HepG2 (cell line): ENCODE measurements around the gene DAB2IP. TPM values are rescaled to one million over a fixed set of nuclear protein-coding genes. Genes with fewer than 3 reads are reported as not detected.

Source experiments
- ATAC-seq: fragments of 200-7000 bp; cut with Tn5 transposase; 3 replicates; pipeline ENCODE4 v1.9.1; 2020; ENCODE audit warnings: mild to moderate bottlenecking, moderate library complexity
- BruUV-seq: library from RNA; stranded (reverse); fragments of 400-500 nt; replicated peaks from 2 replicates; lab custom pipeline; 2021; lab: Mats Ljungman, UMichigan
- CTCF ChIA-PET: fragments of 300-600 bp; formaldehyde crosslinking; extraction: SDS; loops from one replicate; lab custom pipeline; 2021; ENCODE audit warnings: low total read pairs, inconsistent platforms, low intra/inter-chr PET ratio; lab: Yijun Ruan, JAX
- POLR2A ChIA-PET: fragments of 350-600 bp; sonication (Branson Sonifier 250); formaldehyde crosslinking; loops from one replicate; lab custom pipeline; 2020; ENCODE audit warnings: antibody characterized with exemption, inconsistent platforms; lab: Yijun Ruan, JAX
- DNase-seq: peaks from one replicate; pipeline ENCODE4 v3.0.0-alpha.2; 2015; ENCODE audit warnings: low spot score
- FAIRE-seq: peaks from 3 replicates; lab custom pipeline; 2011; peaks lifted over from hg19 to GRCh38; lab: Jason Lieb, UNC
- H2AFZ ChIP-seq: one replicate; pipeline ENCODE4 v1.6.1; 2011; ENCODE audit warnings: low read length, inconsistent platforms
- H3K27ac ChIP-seq: fragments of 300-600 bp; 3 replicates; pipeline ENCODE4 v1.8.0; 2011; ENCODE audit warnings: mixed run types, mild to moderate bottlenecking, mixed read lengths, low read length, inconsistent platforms; ENCODE audit not compliant: insufficient read depth; ENCODE audit errors: extremely low read length
- H3K27me3 ChIP-seq, 2 experiments: fragments of 200-600 bp in 1 of 2; 2 replicates in 1 of 2; 3 replicates in 1 of 2; pipeline versions ENCODE4 v1.6.0 to v1.8.0; 2011; ENCODE audit warnings: low read length in 2 of 2, mild to moderate bottlenecking in 2 of 2, moderate library complexity in 2 of 2, inconsistent platforms in 1 of 2; ENCODE audit not compliant: insufficient read depth in 2 of 2, control insufficient read depth in 1 of 2
- H3K36me3 ChIP-seq, 2 experiments: fragments of 200-600 bp in 1 of 2; replicated peaks in 1 of 2; 2 replicates in 1 of 2; 3 replicates in 1 of 2; pipeline versions ENCODE4 v1.5.1 to v1.8.0; 2011; ENCODE audit warnings: low read length in 2 of 2, inconsistent platforms in 1 of 2; ENCODE audit not compliant: insufficient read depth in 2 of 2, control insufficient read depth in 1 of 2
- H3K4me1 ChIP-seq: 2 replicates; pipeline ENCODE4 v1.5.1; 2012; ENCODE audit warnings: low read length, inconsistent platforms; ENCODE audit not compliant: insufficient read depth
- H3K4me2 ChIP-seq: 2 replicates; pipeline ENCODE4 v1.6.0; 2011; ENCODE audit warnings: low read depth, low read length, inconsistent platforms
- H3K4me3 ChIP-seq, 3 experiments: fragments of 200-600 bp in 1 of 3; sonication (generic), shearing (Covaris generic) in 1 of 3; replicated peaks in 1 of 3; 2 replicates each; pipeline ENCODE4 v1.5.1; 2011 to 2016; ENCODE audit warnings: low read length in 3 of 3, inconsistent platforms in 2 of 3, low read depth in 2 of 3, mild to moderate bottlenecking in 2 of 3, control low read depth in 1 of 3, mixed read lengths in 1 of 3; ENCODE audit not compliant: insufficient read depth in 1 of 3
- H3K79me2 ChIP-seq: one replicate; pipeline ENCODE4 v1.6.1; 2011; ENCODE audit warnings: low read length, inconsistent platforms; ENCODE audit not compliant: insufficient read depth
- H3K9ac ChIP-seq: 2 replicates; pipeline ENCODE4 v1.6.0; 2011; ENCODE audit warnings: mild to moderate bottlenecking, low read depth, low read length, inconsistent platforms; ENCODE audit not compliant: insufficient read depth
- H3K9me3 ChIP-seq: 2 replicates; pipeline ENCODE4 v1.5.1; 2012; ENCODE audit warnings: mild to moderate bottlenecking, low read length
- H4K20me1 ChIP-seq: 2 replicates; pipeline ENCODE4 v1.6.0; 2011; ENCODE audit warnings: inconsistent platforms, mild to moderate bottlenecking, low read length, moderate library complexity; ENCODE audit not compliant: insufficient read depth
- EED ChIP-seq: sonication (generic); formaldehyde crosslinking; IDR thresholded peaks from 2 replicates; pipeline ENCODE4 v1.5.0; 2020; ENCODE audit warnings: mild to moderate bottlenecking, missing genetic modification reagents
- in situ Hi-C: cut with HindIII; loops from 2 replicates; pipeline ENCODE4 v1.10.0; 2017; ENCODE audit warnings: low pct_unique_long_range_greater_than_20kb; ENCODE audit not compliant: extremely low pct_ligation_motif_present
- intact Hi-C: fragments of 100-400 bp; cut with micrococcal nuclease; formaldehyde crosslinking; loops from one replicate; pipeline ENCODE4 v1.10.0; 2022; ENCODE audit not compliant: unreplicated experiment
- polyA plus RNA-seq, 8 experiments: library from polyadenylated mRNA; depleted of rRNA in 3 of 8; stranded (reverse) in 7 of 8; unstranded in 1 of 8; fragments of >200 nt; fragmentation: Illumina TruSeq in 4 of 8; extraction: Trizol in 4 of 8; gene quantifications; 2 replicates each; pipeline versions ENCODE4 v1.2.1 to v1.2.3, GENCODE V29; 2011 to 2016; ENCODE audit warnings: low read depth in 4 of 8, missing spikeins in 1 of 8, mixed read lengths in 1 of 8; ENCODE audit not compliant: insufficient read depth in 1 of 8
- total RNA-seq, 5 experiments: library from RNA; depleted of rRNA; stranded (reverse); fragments of >200 nt; fragmentation: Illumina TruSeq; extraction: Trizol; gene quantifications; 2 replicates each; pipeline ENCODE4 v1.2.3, GENCODE V29; 2016; ENCODE audit warnings: low read depth in 1 of 5
- TF ChIP-seq, protein P1 (sequence below): sonication (generic); formaldehyde crosslinking; IDR thresholded peaks from 2 replicates; pipeline ENCODE4 v1.4.0; 2020; ENCODE audit warnings: missing genetic modification reagents
- TF ChIP-seq, protein P2 (sequence below): sonication (generic); formaldehyde crosslinking; IDR thresholded peaks from 2 replicates; pipeline ENCODE4 v1.4.0; 2020; ENCODE audit warnings: missing genetic modification reagents
- TF ChIP-seq, protein P3 (sequence below): sonication (generic); formaldehyde crosslinking; IDR thresholded peaks from 2 replicates; pipeline ENCODE4 v1.4.0; 2020; ENCODE audit warnings: mild to moderate bottlenecking, low read depth, missing genetic modification reagents
- TF ChIP-seq, protein P4 (sequence below): sonication (generic); formaldehyde crosslinking; IDR thresholded peaks from 2 replicates; pipeline ENCODE4 v1.5.1; 2020; ENCODE audit warnings: missing genetic modification reagents, mild to moderate bottlenecking, borderline replicate concordance
- TF ChIP-seq, protein P5 (sequence below): sonication (generic); formaldehyde crosslinking; IDR thresholded peaks from 2 replicates; pipeline ENCODE4 v1.5.0; 2020; ENCODE audit warnings: missing genetic modification reagents

Gene DAB2IP
- total and polyA plus RNA-seq, 2 of the 13 experiments (the other 11 are each of a cell fraction or from before 2014, with no cell fraction given) = 25.3 to 37.9 TPM

DNA sequence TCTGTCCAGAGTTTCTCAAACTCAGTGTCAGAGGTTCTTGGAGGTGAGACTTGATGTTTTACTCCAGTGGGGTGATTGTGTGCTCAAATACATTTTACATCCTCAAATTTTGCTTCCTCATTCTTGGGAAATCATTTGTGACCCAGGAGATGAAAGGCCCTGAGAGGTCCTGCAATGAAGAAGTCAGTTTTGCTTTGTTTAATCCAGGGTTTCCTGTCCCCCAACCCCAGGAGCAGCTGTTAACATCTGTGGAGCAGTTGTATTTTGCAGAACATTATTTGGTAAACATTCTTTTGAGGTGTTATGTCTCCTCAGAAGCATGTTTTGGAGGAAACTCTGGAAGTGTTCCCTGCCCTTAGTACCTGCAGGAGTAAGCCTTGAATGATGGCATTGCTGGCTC, 59.8 kb downstream of the DAB2IP start:
- Histone ChIP-seq H3K79me2 (no peaks in the 10 kb centered on the region), H3K9me3 (no peaks in the 10 kb centered on the region), H4K20me1 (no peaks in the 10 kb centered on the region), H3K4me2 (no peak overlapping the region), H2AFZ (no peak overlapping the region), H3K9ac (no peak overlapping the region), H3K4me3 (no peak overlapping the region), H3K4me1 (no peaks in the 10 kb centered on the region), H3K27ac (no peak overlapping the region), H3K27me3 (no peaks in the 10 kb centered on the region), H3K36me3 (no peaks in the 10 kb centered on the region)
- CTCF ChIA-PET = no interaction called here
- POLR2A ChIA-PET = no interaction called here
- DNase-seq (no peak), ATAC-seq (no peak), FAIRE-seq (no peak)
- intact Hi-C loops (no loop called here), in situ Hi-C loops (no loop called here)
- TF ChIP-seq, protein P1, sequence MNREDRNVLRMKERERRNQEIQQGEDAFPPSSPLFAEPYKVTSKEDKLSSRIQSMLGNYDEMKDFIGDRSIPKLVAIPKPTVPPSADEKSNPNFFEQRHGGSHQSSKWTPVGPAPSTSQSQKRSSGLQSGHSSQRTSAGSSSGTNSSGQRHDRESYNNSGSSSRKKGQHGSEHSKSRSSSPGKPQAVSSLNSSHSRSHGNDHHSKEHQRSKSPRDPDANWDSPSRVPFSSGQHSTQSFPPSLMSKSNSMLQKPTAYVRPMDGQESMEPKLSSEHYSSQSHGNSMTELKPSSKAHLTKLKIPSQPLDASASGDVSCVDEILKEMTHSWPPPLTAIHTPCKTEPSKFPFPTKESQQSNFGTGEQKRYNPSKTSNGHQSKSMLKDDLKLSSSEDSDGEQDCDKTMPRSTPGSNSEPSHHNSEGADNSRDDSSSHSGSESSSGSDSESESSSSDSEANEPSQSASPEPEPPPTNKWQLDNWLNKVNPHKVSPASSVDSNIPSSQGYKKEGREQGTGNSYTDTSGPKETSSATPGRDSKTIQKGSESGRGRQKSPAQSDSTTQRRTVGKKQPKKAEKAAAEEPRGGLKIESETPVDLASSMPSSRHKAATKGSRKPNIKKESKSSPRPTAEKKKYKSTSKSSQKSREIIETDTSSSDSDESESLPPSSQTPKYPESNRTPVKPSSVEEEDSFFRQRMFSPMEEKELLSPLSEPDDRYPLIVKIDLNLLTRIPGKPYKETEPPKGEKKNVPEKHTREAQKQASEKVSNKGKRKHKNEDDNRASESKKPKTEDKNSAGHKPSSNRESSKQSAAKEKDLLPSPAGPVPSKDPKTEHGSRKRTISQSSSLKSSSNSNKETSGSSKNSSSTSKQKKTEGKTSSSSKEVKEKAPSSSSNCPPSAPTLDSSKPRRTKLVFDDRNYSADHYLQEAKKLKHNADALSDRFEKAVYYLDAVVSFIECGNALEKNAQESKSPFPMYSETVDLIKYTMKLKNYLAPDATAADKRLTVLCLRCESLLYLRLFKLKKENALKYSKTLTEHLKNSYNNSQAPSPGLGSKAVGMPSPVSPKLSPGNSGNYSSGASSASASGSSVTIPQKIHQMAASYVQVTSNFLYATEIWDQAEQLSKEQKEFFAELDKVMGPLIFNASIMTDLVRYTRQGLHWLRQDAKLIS (CRISPR knock-in tag) = no peak
- TF ChIP-seq, protein P2, sequence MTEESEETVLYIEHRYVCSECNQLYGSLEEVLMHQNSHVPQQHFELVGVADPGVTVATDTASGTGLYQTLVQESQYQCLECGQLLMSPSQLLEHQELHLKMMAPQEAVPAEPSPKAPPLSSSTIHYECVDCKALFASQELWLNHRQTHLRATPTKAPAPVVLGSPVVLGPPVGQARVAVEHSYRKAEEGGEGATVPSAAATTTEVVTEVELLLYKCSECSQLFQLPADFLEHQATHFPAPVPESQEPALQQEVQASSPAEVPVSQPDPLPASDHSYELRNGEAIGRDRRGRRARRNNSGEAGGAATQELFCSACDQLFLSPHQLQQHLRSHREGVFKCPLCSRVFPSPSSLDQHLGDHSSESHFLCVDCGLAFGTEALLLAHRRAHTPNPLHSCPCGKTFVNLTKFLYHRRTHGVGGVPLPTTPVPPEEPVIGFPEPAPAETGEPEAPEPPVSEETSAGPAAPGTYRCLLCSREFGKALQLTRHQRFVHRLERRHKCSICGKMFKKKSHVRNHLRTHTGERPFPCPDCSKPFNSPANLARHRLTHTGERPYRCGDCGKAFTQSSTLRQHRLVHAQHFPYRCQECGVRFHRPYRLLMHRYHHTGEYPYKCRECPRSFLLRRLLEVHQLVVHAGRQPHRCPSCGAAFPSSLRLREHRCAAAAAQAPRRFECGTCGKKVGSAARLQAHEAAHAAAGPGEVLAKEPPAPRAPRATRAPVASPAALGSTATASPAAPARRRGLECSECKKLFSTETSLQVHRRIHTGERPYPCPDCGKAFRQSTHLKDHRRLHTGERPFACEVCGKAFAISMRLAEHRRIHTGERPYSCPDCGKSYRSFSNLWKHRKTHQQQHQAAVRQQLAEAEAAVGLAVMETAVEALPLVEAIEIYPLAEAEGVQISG (CRISPR knock-in tag) = no peak
- TF ChIP-seq, protein P3, sequence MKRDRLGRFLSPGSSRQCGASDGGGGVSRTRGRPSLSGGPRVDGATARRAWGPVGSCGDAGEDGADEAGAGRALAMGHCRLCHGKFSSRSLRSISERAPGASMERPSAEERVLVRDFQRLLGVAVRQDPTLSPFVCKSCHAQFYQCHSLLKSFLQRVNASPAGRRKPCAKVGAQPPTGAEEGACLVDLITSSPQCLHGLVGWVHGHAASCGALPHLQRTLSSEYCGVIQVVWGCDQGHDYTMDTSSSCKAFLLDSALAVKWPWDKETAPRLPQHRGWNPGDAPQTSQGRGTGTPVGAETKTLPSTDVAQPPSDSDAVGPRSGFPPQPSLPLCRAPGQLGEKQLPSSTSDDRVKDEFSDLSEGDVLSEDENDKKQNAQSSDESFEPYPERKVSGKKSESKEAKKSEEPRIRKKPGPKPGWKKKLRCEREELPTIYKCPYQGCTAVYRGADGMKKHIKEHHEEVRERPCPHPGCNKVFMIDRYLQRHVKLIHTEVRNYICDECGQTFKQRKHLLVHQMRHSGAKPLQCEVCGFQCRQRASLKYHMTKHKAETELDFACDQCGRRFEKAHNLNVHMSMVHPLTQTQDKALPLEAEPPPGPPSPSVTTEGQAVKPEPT (CRISPR knock-in tag) = no peak
- TF ChIP-seq, protein P4, sequence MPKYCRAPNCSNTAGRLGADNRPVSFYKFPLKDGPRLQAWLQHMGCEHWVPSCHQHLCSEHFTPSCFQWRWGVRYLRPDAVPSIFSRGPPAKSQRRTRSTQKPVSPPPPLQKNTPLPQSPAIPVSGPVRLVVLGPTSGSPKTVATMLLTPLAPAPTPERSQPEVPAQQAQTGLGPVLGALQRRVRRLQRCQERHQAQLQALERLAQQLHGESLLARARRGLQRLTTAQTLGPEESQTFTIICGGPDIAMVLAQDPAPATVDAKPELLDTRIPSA (CRISPR knock-in tag) = no peak
- no peak for TF ChIP-seq EED (CRISPR knock-in tag)
- TF ChIP-seq, protein P5, sequence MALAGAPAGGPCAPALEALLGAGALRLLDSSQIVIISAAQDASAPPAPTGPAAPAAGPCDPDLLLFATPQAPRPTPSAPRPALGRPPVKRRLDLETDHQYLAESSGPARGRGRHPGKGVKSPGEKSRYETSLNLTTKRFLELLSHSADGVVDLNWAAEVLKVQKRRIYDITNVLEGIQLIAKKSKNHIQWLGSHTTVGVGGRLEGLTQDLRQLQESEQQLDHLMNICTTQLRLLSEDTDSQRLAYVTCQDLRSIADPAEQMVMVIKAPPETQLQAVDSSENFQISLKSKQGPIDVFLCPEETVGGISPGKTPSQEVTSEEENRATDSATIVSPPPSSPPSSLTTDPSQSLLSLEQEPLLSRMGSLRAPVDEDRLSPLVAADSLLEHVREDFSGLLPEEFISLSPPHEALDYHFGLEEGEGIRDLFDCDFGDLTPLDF (CRISPR knock-in tag) = no peak
- BruUV-seq = no TSS peak
